Tongue (tissue), 2 donors: ENCODE data around the gene LY9. TPM values are rescaled to one million over a fixed set of nuclear protein-coding genes. Genes with fewer than 3 reads are reported as not detected.

ENCODE experiments used
- DNase-seq: peaks from one replicate; pipeline ENCODE4 v3.0.0-alpha.2; 2015
- total RNA-seq: library from RNA; depleted of rRNA; stranded (reverse); fragments of >200 nt; gene quantifications from one replicate; pipeline ENCODE4 v1.2.3, GENCODE V29; 2014

The LY9 gene
- total RNA-seq, 1 donor from 2014 or later, result 0.62 TPM

- no peak for DNase-seq
These were observed 41.1 kb downstream of the LY9 start for GRCh38 chr1:160836981-160837557.

DNA sequence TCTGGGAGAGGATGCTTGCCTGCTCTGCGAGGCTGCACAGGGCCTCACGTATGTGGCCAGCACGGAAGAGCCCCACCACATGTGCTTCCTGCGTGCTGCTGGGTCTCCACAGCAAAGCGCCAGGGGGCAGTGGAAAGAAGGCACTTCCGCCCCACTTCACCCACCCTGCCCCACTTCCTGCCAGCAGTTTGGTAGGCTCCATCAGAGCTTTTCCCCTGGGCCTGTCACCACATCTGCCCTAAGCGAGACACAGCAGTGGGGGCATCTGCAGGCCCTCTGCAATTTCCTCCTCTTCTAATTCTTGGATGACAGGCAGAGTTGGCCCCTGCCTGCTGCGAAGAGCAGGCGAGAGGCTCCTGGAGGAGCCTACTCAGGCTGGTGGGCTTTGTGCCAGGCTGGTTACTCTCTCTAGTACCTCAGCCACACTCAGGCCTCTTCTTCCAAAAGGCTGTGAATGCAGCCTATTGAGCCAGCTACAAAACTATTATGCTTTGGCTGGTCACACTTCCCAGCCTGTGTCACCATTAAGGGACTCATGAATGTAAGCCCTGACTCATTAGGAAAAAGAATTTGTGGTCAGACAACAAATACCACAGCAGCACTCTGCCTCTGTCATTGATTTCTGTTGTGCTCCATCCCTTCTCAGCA lies 41.7 kb downstream of the LY9 start:
- peak; percentile 15 for DNase-seq

DNA sequence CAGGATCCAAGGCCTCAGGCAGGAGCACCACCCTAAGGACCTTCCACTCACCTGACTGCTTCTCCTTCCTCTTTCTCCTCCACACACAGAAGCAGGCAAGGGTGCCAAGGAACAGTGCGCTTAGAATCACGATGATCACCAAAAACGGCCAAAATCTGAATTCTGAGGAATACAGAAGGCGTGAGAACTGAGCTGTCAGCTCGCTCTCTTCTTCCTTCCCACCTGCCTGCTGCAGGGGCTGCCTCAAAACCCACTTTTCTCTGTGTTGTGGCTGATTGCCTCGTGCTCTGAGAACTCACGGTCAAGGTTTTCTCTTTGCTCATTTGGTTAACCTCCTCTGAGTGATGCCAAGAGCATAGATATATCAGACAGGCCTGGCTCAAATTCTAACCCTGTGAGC lies 42.9 kb downstream of the LY9 start:
- no peak for DNase-seq

DNA sequence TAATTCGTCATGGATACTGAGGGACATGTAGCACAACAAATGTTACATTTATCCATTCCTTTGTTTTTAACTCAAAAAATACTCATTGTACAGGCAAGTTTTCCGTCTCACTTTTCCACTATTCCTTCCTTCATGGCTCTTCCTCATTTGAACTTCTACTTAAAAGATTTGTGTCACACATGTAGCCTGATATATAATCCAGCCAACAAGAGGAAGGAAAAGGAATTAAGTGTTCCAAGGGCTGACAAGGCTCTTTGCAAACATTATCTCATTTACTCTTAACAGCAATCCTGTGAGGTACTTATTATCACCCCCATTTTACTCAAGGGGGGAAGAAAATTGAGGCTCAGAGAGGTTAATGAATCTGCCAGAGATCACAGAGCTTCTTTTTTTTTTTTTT lies 43.8 kb downstream of the LY9 start:
- no peak for DNase-seq

DNA sequence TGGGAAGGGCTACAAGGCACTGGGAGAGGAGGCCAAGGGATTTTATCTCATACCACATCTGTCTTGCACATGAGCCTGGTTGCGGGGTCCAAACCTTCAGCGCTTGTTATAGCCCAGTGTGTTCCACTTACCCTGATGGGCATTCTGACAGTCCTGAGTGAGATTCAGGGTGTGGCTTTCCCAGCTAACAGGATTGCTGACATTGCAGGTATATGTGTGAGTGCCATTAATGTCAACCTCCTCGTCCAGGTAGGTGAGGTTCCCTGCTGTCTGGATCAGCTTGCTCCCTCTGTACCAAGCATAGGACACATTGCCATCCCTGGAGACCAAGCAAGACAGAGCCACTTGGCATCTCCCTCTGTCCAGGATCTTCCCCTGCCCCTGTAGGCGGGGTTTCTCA lies 45.1 kb downstream of the LY9 start:
- DNase-seq, result no peak

- no peak for DNase-seq
These were observed 48.7 kb downstream of the LY9 start for GRCh38 chr1:160844447-160845232.

DNA sequence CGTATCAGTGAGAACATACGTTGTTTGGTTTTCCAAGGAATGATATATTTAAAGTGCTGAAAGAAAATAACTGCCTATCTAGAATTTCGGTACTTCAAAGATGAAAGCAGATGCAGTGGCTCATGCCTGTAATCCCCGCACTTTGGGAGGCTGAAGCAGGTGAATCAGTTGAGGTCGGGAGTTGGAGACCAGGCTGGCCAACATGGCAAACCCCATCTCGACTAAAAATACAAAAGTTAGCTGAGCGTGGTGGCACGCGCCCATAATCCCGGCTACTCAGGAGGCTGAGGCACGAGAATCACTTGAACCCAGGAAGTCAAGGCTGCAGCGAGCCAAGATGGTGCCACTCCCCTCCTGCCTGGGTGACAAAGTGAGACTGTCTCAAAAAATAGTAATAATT lies 50.3 kb downstream of the LY9 start:
- DNase-seq, result no peak

GRCh38 chr1:160850541-160850940 lies 54.6 kb downstream of the LY9 start:
- DNase-seq, result no peak

- no peak for DNase-seq
These were observed 55.0 kb downstream of the LY9 start for GRCh38 chr1:160850993-160851392.

DNA sequence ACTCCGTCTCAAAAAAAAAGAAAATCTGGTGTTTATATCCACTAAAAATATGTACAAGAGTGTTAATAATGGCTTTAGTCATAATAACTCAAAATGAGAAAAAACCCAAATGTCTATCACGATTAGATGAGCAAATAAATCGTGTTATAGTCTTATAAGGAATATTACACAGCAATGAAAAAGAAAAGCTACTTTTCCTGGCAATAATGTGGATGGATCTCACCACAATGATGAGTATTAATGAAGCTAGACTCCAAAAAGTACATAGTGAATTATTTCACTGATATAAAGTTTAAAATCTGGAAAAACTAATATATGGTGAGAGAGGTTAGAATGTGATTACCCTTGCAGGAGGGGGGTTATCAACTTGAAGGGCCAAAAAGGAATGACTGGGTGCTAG lies 57.0 kb downstream of the LY9 start:
- DNase-seq, result no peak

DNA sequence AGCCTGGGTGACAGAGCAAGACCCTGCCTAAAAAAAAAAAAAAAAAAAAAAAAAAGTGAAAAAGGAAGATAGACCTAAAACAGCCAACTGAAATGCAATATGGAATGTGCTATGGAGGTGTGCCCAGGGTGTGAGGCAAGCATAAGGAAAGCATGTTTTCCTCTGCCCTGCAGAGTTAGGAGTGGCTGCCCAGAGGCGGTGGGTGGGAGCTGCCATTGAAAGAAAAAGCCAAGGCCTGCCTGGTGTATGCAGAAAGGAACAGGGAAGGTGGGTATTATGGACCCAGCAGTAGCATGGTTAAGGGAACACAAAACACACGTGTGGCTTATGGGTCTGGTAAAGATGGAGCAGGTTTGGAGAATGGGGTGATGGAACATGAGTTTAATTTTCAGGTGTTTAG lies 57.8 kb downstream of the LY9 start:
- no peak for DNase-seq

- DNase-seq, result no peak
These were observed 59.4 kb downstream of the LY9 start for GRCh38 chr1:160855181-160855981.

- peak; percentile 12 for DNase-seq
These were observed 62.1 kb downstream of the LY9 start for GRCh38 chr1:160858097-160858496.

- DNase-seq, result no peak
These were observed 62.5 kb downstream of the LY9 start for GRCh38 chr1:160858507-160858906.

- no peak for DNase-seq
These were observed 63.2 kb downstream of the LY9 start for GRCh38 chr1:160859166-160859565.

DNA sequence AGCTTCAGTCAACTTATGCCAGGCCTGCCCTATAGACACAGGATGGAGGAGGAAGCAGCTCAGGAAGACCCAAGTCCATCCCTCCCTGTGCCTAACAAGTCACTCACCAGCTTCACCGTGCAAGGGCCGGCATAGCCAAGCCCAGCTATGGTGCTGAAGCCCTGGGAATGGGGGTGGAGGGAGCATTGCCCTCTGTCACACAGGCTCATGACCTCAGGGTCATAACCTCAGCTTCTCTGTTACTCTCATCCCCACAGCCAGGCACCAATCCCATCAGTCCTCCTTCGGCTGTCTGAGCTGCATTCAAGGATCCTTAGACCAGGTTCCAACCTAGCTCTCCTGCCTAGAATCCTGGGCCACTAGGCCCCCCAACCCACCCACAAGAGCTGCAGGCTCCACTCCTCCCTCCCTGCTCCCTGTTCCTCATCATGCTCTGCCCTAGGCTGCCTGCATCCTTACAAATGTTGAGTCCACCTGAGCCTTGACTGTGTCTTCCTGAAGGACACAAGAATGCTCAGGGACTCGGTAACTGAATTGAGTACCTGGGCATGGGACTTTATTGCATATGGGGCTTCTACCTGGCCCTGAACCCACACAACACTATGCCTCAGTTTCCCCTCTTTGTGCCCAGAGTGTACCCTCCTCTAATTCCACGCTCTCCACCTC lies 65.0 kb downstream of the LY9 start:
- DNase-seq, result no peak

DNA sequence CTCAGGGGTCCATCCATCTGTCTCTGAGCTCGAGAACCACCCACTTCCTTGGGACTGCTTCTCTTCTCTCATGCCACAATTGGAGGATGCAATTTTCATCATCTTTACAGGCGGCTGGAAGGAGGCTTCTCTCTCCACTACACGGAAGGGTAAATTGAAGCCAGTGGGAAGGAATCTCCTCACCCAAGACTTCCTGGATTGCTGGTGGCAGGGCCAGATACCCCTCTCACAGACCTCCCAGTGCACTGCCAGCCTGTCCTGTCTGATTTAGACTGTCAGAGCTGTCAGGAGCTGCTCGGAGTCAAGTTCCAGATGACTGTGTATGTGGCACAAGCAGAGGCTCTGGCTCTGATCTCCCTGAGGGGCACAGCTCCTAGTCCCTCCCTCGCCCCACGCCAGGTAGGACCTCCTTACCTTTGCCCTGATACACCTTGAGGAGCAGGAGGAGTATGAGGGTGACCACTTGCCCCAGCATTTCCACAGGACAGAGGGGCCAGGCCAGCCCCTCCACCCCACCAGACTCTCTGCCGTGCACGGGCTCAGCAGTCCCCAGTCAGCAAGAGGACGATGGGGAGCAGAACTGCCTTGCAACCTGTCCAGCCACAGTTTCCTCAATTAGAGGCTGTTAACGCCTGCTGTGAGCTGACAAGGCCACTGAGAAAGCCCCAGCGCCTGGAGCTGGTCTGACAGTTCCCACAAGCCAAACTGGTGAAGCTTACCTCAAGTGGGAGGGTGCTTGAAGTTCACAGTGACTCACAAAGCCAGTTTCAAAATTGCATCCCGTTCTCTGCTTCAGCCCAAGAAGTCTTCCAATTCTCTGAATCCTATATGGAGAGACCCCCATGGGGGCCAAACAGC lies 66.5 kb downstream of the LY9 start, which contains the start of gene CD244:
CD244 (minus strand) TSS at position 685 of the 858 bp plus-strand sequence; CDS start at position 475, 210 bp downstream.
- DNase-seq, result no peak

DNA sequence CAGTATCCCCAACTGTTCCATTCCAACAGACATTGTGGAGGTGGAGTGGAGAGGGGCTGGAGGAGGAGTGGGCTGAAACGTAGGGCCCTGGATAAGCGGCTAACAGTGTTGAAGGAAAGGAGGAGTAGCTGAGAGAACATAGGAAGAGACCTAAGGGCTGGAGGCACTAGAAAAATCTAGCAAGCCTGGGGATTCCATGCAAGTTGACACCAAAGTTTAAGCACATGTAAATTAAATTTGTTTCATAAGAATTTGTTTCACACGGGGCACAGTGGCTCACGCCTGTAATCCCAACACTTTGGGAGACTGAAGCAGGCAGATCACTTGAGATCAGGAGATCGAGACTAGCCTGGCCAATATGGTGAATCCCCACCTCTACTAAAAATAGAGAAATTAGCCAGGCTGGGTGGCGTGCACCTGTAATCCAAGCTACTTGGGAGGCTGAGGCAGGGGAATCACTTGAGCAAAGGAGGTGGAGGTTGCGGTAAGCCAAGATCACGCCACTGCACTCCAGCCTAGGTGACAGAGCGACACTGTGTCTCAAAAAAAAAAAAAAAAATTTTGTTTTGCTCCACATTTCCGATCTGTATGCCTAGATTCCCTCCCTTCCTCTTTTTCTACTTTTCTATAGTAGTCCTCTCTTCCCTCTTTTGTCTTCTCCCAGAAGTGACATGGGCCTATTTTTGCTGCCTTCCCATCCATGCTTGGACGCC lies 67.2 kb downstream of the LY9 start:
- no peak for DNase-seq

GRCh38 chr1:160863774-160864131 lies 67.8 kb downstream of the LY9 start:
- DNase-seq, result peak; percentile 6

- DNase-seq, result no peak
These were observed 68.2 kb downstream of the LY9 start for GRCh38 chr1:160864173-160864572.

DNA sequence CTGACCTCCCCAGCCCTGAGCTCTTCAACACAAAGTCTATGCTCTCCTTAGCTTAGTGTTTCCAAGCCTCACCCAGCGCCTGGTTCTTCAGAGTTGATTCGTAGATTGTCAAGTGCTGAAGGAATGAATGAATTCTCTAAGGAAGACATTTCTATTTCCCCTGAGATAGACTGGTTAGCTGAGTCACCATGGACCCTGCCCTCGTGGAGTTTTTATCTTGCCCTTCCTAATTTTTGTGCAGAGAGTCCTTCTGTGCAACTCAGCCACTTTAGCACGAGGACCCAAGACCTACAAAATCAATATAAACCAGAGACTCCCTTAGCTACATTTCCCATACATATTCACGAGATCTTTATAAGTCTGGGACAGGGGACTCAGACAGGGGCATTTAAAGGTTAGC lies 69.4 kb downstream of the LY9 start:
- DNase-seq, result no peak
